ENCODE data around the gene TENM3. TPM values are rescaled to one million over a fixed set of nuclear protein-coding genes. Genes with fewer than 3 reads are reported as not detected.

The TENM3 gene
- total and polyA plus RNA-seq, 2 donors (not counting 3 experiments of a cell fraction or from before 2014, with no cell fraction given): 3.2 to 6.2 TPM

- Histone ChIP-seq H4K20me1 (replicated peaks; ENCODE audit: control insufficient read depth, extremely low read depth, insufficient read depth, low read length) (no peaks in the 10 kb centered on the region), H3K4me3 (replicated peaks in 1 of 3; ENCODE audit: insufficient read depth in 1 of 3, low read depth in 1 of 3, low read length in 3 of 3) (no peak overlapping the region), H2AFZ (ENCODE audit: low read depth, low read length) (no peak overlapping the region), H3K9me3 (replicated peaks; ENCODE audit: control insufficient read depth, insufficient read depth, low read length) (no peaks in the 10 kb centered on the region), H3K4me1 (ENCODE audit: control insufficient read depth, extremely low read depth, insufficient read depth, low read length) (no peaks in the 10 kb centered on the region), H3K36me3 (ENCODE audit: control insufficient read depth in 2 of 2, extremely low read depth in 1 of 2, insufficient read depth in 2 of 2, low read length in 2 of 2) (no peaks in the 10 kb centered on the region), H3K27ac (ENCODE audit: insufficient read depth, low read depth, low read length) (no peak overlapping the region), H3K4me2 (ENCODE audit: insufficient read depth, low read length) (no peak overlapping the region), H3K9me1 (replicated peaks; ENCODE audit: control insufficient read depth, extremely low read depth, insufficient read depth, low read length) (no peaks in the 10 kb centered on the region), H3K79me2 (ENCODE audit: control insufficient read depth, insufficient read depth, low read length) (no peaks in the 10 kb centered on the region), H3K9ac (replicated peaks; ENCODE audit: extremely low read depth, insufficient read depth, low read length) (no peak overlapping the region), H3K27me3 (ENCODE audit: control insufficient read depth in 2 of 2, insufficient read depth in 2 of 2, low read length in 2 of 2) (no peaks in the 10 kb centered on the region)
- dilution Hi-C loops (cut with MboI; ENCODE audit: extremely low pct_ligation_motif_present, low sequenced_read_pairs): no loop called here
- no peak for DNase-seq (ENCODE audit: low read depth, low spot score)
- ChIA-PET CTCF (no interaction called here), POLR2A (no interaction called here)
- TF ChIP-seq JUN (IDR thresholded peaks at IDR 0.05; ENCODE audit: borderline replicate concordance, insufficient read depth, insufficient read length, low read depth) (no peak), POLR2AphosphoS5 (IDR thresholded peaks at IDR 0.05; ENCODE audit: insufficient read depth, low read depth, low read length) (no peak), POLR2A (IDR thresholded peaks at IDR 0.05; ENCODE audit: low read depth, low read length) (no peak), GATA2 (IDR thresholded peaks at IDR 0.05; ENCODE audit: insufficient read depth, insufficient read length, low read depth, low read length) (no peak), MAX (IDR thresholded peaks at IDR 0.05; ENCODE audit: insufficient read depth, insufficient read length) (no peak), EZH2 (IDR thresholded peaks at IDR 0.05; ENCODE audit: borderline replicate concordance, low read depth, low read length, severe bottlenecking) (no peak), CTCF (IDR thresholded peaks at IDR 0.05; ENCODE audit: extremely low read depth in 1 of 2, insufficient read depth in 1 of 2, low read depth in 1 of 2, low read length in 2 of 2) (no peak), MYC (IDR thresholded peaks at IDR 0.05; ENCODE audit: low read depth, low read length) (no peak), FOS (IDR thresholded peaks at IDR 0.05; ENCODE audit: borderline replicate concordance, insufficient read depth, low read length) (no peak)
- BruUV-seq (replicated peaks): no TSS peak
- intact Hi-C loops (cut with micrococcal nuclease): no loop called here
- FAIRE-seq: no peak
These were observed 170.3 kb downstream of the TENM3 start for GRCh38 chr4:182413550-182413949.
